ENCODE results near the gene BAIAP2. TPM values are rescaled to one million over a fixed set of nuclear protein-coding genes. Genes with fewer than 3 reads are reported as not detected.

BAIAP2 gene
- total RNA-seq, 2 donors from 2014 or later = 9.9 to 15.6 TPM

GRCh38 chr17:81006891-81007290, 28.1 kb upstream of the BAIAP2 start:
- no peak overlapping the region for H3K27ac ChIP-seq
- H3K9me3 ChIP-seq = peaks cover 9% of the 10 kb centered on the region
- peaks cover 7 to 15% of the 10 kb centered on the region in 2 donors for H3K4me1 ChIP-seq (ENCODE audit: control insufficient read depth in 1 of 2, low read depth in 2 of 2)
- ATAC-seq (ENCODE audit: insufficient number of reproducible peaks, low FRiP score, low read depth) (no peak), DNase-seq (ENCODE audit: low spot score) (no peak)
- H3K36me3 ChIP-seq = no peaks in the 10 kb centered on the region
- no peak overlapping the region for H3K4me3 ChIP-seq
- TF ChIP-seq CTCF (IDR thresholded peaks at IDR 0.05) = no peak
- H3K27me3 ChIP-seq (replicated peaks; ENCODE audit: insufficient read depth) = no peaks in the 10 kb centered on the region

GRCh38 chr17:81008140-81008539, 26.8 kb upstream of the BAIAP2 start:
- no peak overlapping the region for H3K27ac ChIP-seq
- H3K4me3 ChIP-seq = no peak overlapping the region
- DNase-seq (ENCODE audit: low spot score) = no peak
- H3K27me3 ChIP-seq (replicated peaks; ENCODE audit: insufficient read depth) = no peaks in the 10 kb centered on the region
- peaks cover 9% of the 10 kb centered on the region for H3K9me3 ChIP-seq
- no peak for ATAC-seq (ENCODE audit: insufficient number of reproducible peaks, low FRiP score, low read depth)
- H3K4me1 ChIP-seq (ENCODE audit: control insufficient read depth in 1 of 2, low read depth in 2 of 2) = peaks cover 7 to 12% of the 10 kb centered on the region in 2 donors
- TF ChIP-seq CTCF (IDR thresholded peaks at IDR 0.05) = no peak
- H3K36me3 ChIP-seq = no peaks in the 10 kb centered on the region

- Histone ChIP-seq H3K9me3 (peaks cover 9% of the 10 kb centered on the region), H3K4me1 (ENCODE audit: control insufficient read depth in 1 of 2, low read depth in 2 of 2) (peaks cover 4 to 6% of the 10 kb centered on the region in 2 donors), H3K36me3 (no peaks in the 10 kb centered on the region), H3K27ac (no peak overlapping the region), H3K27me3 (replicated peaks; ENCODE audit: insufficient read depth) (no peaks in the 10 kb centered on the region), H3K4me3 (no peak overlapping the region)
- ATAC-seq (ENCODE audit: insufficient number of reproducible peaks, low FRiP score, low read depth) (no peak), DNase-seq (ENCODE audit: low spot score) (no peak)
- no peak for TF ChIP-seq CTCF (IDR thresholded peaks at IDR 0.05)
Observed at GRCh38 chr17:81009136-81009535, 25.8 kb upstream of the BAIAP2 start.

GRCh38 chr17:81010935-81011334, 24.0 kb upstream of the BAIAP2 start:
- H3K36me3 ChIP-seq = no peaks in the 10 kb centered on the region
- no peak for TF ChIP-seq CTCF (IDR thresholded peaks at IDR 0.05)
- H3K4me3 ChIP-seq = no peak overlapping the region
- ATAC-seq (ENCODE audit: insufficient number of reproducible peaks, low FRiP score, low read depth) = no peak
- no peaks in the 10 kb centered on the region for H3K27me3 ChIP-seq (replicated peaks; ENCODE audit: insufficient read depth)
- DNase-seq (ENCODE audit: low spot score) = no peak
- peaks cover 9% of the 10 kb centered on the region for H3K9me3 ChIP-seq
- H3K4me1 ChIP-seq (ENCODE audit: control insufficient read depth in 1 of 2, low read depth in 2 of 2) = peaks cover 0 to 6% of the 10 kb centered on the region in 2 donors
- H3K27ac ChIP-seq = no peak overlapping the region

- DNase-seq (ENCODE audit: low spot score) (no peak), ATAC-seq (ENCODE audit: insufficient number of reproducible peaks, low FRiP score, low read depth) (no peak)
- Histone ChIP-seq H3K36me3 (no peaks in the 10 kb centered on the region), H3K9me3 (peaks cover 9% of the 10 kb centered on the region), H3K27ac (no peak overlapping the region), H3K27me3 (replicated peaks; ENCODE audit: insufficient read depth) (no peaks in the 10 kb centered on the region), H3K4me3 (no peak overlapping the region), H3K4me1 (ENCODE audit: control insufficient read depth in 1 of 2, low read depth in 2 of 2) (peaks cover 0 to 6% of the 10 kb centered on the region in 2 donors)
- no peak for TF ChIP-seq CTCF (IDR thresholded peaks at IDR 0.05)
Observed at GRCh38 chr17:81011951-81012350, 23.0 kb upstream of the BAIAP2 start.
